ENCODE data around the gene SNAP91.

Gene SNAP91

GRCh38 chr6:83539678-83540077 is 169.2 kb downstream of the SNAP91 start:
- DNase-seq: no peak

- DNase-seq: no peak
These were observed 172.0 kb downstream of the SNAP91 start for GRCh38 chr6:83536647-83537589.

DNA sequence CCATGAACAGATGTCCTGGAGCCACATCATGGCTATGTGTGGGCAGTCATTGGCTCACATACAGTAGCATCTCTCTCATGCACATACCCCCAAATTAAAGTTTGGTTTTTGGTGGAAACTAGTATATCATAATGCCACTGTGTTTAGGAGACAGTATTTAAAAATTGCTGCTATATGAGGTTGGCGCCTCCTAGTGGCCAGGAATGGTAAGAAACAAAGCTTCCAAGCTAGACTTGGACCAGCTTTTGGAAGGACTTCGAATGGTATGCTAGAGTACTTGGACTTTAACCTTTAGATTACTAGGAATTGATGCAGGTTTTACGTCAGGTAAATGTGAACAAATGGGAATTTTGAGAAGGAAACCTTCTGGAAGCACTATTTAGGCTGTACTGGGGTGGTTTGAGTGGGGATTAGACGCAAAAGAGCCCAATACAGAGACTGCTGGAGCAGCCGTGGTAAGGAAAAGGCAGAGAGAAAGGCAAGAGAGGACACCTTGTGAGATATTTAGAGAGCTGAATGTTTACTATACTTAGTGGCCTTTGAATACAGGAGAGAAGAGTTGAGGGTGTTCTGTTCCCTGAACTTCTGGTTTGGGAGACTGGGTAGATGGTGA is 172.8 kb downstream of the SNAP91 start:
- DNase-seq: no peak

DNA sequence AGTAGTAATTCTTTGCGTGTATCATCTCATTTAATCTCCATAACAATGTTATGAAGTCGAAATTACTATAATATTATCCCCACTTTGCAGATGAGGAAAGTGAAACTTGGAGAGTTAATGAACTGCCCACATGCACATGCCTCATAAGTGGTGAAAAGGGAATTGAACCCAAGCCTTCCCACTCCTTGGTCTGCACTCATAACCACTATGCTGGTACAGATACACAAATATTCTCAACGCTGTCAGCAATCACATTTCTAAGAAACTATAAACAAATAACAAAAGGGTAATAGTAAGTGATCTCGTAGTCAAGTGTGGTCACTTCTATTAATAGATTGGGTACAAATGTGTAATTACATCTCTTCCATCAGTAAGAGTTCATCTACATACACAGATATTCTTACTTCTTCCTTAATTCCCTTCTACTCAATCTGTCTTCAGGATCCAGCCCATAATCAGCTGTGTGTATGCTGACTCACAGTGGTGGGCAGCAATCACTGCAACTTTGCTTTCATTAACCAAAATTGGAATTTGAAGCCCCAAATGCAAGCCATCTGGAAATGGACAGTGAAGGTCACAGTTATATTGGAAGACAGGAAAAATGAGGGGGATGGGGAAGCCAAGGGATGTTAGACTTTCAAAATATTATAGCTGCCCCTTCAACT is 190.0 kb downstream of the SNAP91 start:
- no peak for DNase-seq

DNA sequence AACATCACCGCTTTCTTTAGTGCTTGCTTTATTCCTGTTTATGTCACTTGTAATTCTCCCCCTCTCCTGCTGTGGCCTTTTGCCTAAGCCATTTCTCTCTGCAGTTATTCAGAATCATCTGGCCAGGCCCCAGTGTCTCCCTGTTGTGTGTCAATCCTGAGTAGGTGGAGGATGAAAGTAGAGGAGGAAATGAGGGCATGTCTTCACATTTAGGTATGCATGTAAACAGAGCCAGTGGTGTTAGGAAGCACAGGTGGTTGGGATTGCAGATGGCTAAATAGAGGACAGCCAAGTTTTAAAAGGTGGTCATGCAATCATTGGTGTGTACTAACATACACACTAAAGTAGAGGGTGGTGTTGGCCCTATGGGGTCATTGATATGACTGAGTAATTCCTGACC is 191.4 kb downstream of the SNAP91 start:
- no peak for DNase-seq

DNA sequence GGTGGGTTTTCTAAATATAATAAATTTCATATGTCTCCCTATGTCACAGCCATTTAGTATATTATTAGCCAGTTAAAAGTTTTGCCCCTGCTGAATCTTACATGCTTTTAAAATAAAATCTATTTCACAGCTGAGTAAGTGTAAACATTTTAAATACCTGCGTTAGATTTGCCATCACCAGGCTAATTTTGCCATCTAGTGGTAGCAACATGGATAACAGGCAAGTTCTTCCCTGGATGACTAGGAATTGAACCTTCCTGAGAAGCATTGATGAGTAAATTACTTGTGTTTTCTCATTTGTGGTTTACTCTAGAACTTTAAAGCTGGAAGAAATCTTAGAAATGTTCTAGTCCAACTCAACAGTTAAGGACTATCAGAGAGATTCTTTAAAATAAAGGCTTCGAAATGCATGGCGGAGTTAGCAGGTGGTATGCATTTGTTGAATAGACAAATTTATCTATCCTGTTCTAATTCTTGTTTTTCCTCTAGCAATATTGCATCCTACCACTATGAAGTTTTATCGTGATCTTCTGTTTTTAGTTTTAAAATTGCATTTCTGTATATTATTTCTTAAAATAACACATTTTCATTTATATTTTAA is 193.9 kb downstream of the SNAP91 start:
- DNase-seq: peak; percentile 23

DNA sequence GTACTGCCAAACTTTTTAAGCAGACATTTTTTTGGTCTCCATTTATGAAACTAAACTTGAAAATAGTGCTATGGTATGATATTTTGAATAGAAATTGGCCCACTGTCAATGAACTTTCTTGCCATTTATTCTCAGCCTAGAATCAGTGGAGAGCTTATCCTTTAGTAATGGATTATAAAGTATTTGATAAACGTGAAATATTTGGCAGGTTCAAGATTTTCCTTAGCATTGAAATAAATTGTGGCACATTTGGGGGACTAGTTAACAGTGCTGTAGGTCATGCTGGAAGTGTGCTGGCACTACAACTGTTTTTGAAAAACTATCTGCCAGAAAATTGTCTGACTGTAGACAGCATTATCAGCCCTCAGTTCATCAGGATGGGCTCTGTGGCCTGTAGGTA is 194.4 kb downstream of the SNAP91 start:
- DNase-seq: no peak

GRCh38 chr6:83511901-83512681 is 196.8 kb downstream of the SNAP91 start, which contains the start of gene PRSS35:
PRSS35 (plus strand) TSS chr6:83512534; CDS start chr6:83523442, 10,908 bp downstream.
- DNase-seq: peak; percentile 70

- DNase-seq: no peak
These were observed 197.6 kb downstream of the SNAP91 start for GRCh38 chr6:83511266-83511665.

- DNase-seq: no peak
These were observed 198.1 kb downstream of the SNAP91 start for GRCh38 chr6:83510791-83511190.

- no peak for DNase-seq
These were observed 199.5 kb downstream of the SNAP91 start for GRCh38 chr6:83509441-83509840.

DNA sequence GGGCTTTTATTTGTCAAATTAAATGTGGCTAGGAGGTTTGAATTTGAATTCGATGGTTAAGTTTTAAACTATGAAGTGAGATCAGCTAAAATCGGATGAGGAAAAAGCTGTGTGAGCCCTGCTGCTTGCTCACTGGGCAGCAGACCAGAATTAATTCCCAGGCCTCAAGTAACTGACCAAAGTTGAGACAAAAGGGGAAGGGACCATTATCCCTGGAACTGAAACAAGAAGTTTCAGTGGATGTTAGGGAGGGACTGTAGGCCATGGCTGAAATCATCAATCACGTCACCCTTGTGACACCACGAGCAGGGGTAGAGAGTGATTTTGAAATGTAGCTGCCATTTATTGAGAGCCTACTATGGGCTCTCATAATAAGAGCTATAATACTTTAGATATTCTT is 203.5 kb downstream of the SNAP91 start:
- no peak for DNase-seq
